Endothelial cell (in vitro differentiated cells): ENCODE measurements around the gene BCL2. TPM values are rescaled to one million over a fixed set of nuclear protein-coding genes. Genes with fewer than 3 reads are reported as not detected.

Experiments
- DNase-seq: peaks from one replicate; pipeline ENCODE4 v3.0.0; 2021; ENCODE audit warnings: low spot score
- H3K27ac Mint-ChIP-seq: one replicate; pipeline ENCODE4 v1.8.0; 2021; ENCODE audit warnings: mixed read lengths, inconsistent platforms; ENCODE audit not compliant: unreplicated experiment
- H3K27me3 Mint-ChIP-seq: one replicate; pipeline ENCODE4 v1.8.0; 2021; ENCODE audit warnings: mild to moderate bottlenecking, moderate library complexity, mixed read lengths, inconsistent platforms; ENCODE audit not compliant: unreplicated experiment
- H3K36me3 Mint-ChIP-seq: one replicate; pipeline ENCODE4 v1.8.0; 2021; ENCODE audit warnings: mild to moderate bottlenecking, low read depth, mixed read lengths, inconsistent platforms; ENCODE audit not compliant: unreplicated experiment
- H3K4me1 Mint-ChIP-seq: one replicate; pipeline ENCODE4 v1.8.0; 2021; ENCODE audit warnings: mild to moderate bottlenecking, mixed read lengths, inconsistent platforms; ENCODE audit not compliant: unreplicated experiment
- H3K4me3 Mint-ChIP-seq: one replicate; pipeline ENCODE4 v1.8.0; 2021; ENCODE audit warnings: mild to moderate bottlenecking, mixed read lengths, inconsistent platforms; ENCODE audit not compliant: unreplicated experiment
- H3K9me3 Mint-ChIP-seq: one replicate; pipeline ENCODE4 v1.8.0; 2021; ENCODE audit warnings: mixed read lengths, inconsistent platforms; ENCODE audit not compliant: unreplicated experiment
- total RNA-seq: library from RNA; stranded (reverse); fragmentation: NEBNext Ultra II Directional; extraction: Animal tissue kit (Norgen Biotek cat#: 25700); gene quantifications from one replicate; pipeline ENCODE4 v1.2.1, GENCODE V29; 2021; ENCODE audit not compliant: unreplicated experiment
- TF ChIP-seq, protein P1 (sequence below): fragments of 200-600 bp; sonication (generic); IDR thresholded peaks from one replicate; pipeline ENCODE4 v1.5.0; 2021; ENCODE audit warnings: antibody characterized with exemption; ENCODE audit not compliant: unreplicated experiment

The BCL2 gene
- total RNA-seq, 1 donor from 2014 or later = 9.2 TPM

DNA sequence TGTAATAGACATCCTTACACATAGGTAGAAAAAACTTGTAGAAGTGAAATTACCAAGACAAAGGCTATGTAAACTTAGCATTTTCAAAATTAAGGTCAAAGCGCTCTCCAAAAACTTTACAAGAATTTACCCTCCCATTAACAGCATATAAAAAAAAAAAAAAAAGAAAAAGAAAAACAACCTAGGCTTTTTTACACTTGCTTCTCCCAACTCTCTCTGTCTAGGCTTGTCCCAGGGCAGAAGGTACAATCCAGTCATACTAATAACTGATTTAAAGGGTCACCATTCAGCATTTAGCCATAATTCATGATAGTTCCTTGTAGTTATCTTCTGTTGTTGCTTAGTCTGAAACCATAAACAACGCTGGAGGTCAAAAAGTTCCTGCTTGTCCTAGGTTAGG is 130.5 kb downstream of the BCL2 start:
- Mint-ChIP-seq H3K27ac (no peak overlapping the region), H3K4me1 (peaks cover 6% of the 10 kb centered on the region), H3K9me3 (no peaks in the 10 kb centered on the region), H3K36me3 (no peaks in the 10 kb centered on the region), H3K4me3 (no peak overlapping the region), H3K27me3 (no peaks in the 10 kb centered on the region)
- DNase-seq = no peak
- TF ChIP-seq, protein P1, sequence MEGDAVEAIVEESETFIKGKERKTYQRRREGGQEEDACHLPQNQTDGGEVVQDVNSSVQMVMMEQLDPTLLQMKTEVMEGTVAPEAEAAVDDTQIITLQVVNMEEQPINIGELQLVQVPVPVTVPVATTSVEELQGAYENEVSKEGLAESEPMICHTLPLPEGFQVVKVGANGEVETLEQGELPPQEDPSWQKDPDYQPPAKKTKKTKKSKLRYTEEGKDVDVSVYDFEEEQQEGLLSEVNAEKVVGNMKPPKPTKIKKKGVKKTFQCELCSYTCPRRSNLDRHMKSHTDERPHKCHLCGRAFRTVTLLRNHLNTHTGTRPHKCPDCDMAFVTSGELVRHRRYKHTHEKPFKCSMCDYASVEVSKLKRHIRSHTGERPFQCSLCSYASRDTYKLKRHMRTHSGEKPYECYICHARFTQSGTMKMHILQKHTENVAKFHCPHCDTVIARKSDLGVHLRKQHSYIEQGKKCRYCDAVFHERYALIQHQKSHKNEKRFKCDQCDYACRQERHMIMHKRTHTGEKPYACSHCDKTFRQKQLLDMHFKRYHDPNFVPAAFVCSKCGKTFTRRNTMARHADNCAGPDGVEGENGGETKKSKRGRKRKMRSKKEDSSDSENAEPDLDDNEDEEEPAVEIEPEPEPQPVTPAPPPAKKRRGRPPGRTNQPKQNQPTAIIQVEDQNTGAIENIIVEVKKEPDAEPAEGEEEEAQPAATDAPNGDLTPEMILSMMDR = no peak

DNA sequence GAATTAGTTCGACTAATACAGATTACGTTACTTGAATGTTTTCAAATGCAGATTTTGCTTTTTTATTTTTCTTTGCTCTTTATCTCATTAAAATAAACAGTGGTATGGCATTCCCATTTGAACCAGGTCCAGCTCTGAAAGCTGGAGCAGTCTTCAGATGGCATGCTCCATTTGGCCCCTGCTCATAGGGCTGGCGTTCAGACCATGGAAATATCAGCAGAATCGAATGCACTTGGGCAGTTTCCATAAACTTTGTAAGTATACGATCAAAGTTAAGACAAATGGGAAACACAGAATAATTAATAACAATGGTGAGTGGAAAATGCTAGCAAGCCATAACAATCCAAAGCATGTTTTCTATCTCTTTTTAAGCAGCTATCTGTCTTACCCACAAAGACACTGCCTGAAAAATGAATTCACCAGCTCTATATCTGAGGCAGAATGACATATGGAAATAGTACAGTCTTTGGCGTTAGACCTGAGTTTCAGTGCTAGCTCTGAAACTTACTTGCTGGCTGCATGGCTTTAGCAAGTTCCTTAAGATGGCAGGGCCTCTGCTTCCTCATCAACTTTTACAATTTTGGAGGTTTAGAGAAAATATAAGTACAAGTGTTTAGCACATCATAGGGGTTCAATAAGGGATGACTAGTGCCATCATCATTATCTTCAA is 131.6 kb downstream of the BCL2 start:
- TF ChIP-seq, protein P1 = no peak
- H3K27me3 Mint-ChIP-seq = peaks cover 2% of the 10 kb centered on the region
- peaks cover 8% of the 10 kb centered on the region for H3K4me1 Mint-ChIP-seq
- H3K9me3 Mint-ChIP-seq = no peaks in the 10 kb centered on the region
- no peaks in the 10 kb centered on the region for H3K36me3 Mint-ChIP-seq
- H3K4me3 Mint-ChIP-seq = no peak overlapping the region
- no peak for DNase-seq
- no peak overlapping the region for H3K27ac Mint-ChIP-seq

DNA sequence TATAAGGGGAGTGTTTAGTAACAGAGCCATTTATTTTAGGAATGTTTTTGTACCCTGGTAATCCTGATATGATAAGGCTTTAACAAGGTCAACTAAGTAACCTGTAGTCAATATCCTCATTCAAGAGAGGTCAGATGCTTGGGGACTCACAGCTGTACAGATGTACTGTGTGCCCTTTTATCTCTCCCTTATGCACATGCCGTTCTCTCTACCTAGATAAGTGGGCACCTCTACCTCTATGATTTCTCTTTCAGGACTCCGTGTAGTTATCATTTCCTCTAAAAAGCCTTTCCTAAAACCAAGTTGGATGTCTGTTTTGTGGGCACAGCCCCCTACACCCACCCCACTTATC is 132.4 kb downstream of the BCL2 start:
- DNase-seq = no peak
- Mint-ChIP-seq H3K4me1 (peaks cover 13% of the 10 kb centered on the region), H3K27ac (no peak overlapping the region), H3K9me3 (no peaks in the 10 kb centered on the region), H3K27me3 (peaks cover 2% of the 10 kb centered on the region), H3K4me3 (no peak overlapping the region), H3K36me3 (no peaks in the 10 kb centered on the region)
- TF ChIP-seq, protein P1 = no peak

DNA sequence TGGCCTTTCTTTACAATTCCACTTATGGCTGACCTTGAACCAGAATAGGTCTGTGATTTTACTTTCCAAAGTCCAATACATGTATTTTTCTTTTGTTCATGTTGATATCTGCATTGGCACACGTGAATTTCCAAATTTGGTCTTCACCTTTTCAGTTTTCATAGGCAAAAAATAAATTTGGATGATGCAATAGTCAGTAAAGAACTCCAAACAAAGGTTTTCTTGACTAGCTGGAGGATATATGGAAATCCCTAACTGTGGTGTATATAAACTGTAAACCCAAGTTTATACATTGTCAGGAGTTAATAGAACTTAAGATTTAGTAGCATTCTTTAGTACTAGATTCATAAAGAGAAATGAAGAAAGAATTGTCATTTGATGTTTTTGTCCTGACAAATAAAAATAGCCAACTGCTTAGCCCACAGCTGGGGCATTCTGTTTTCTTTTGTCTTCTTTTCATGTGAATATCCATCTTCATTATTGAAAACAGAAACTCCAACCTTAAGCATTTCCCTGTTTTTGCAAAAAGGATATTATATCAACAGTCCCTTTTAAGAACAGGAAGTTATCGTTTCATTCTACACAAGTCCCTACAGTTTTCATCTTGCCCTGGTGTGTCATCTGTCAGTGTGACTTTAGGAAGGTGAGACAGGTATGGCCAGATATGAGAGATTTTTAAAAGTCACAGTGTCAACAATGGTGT is 132.9 kb downstream of the BCL2 start:
- H3K27me3 Mint-ChIP-seq = peaks cover 2% of the 10 kb centered on the region
- peaks cover 17% of the 10 kb centered on the region for H3K4me1 Mint-ChIP-seq
- H3K4me3 Mint-ChIP-seq = no peak overlapping the region
- no peak for DNase-seq
- no peak overlapping the region for H3K27ac Mint-ChIP-seq
- no peaks in the 10 kb centered on the region for H3K9me3 Mint-ChIP-seq
- TF ChIP-seq, protein P1 = no peak
- H3K36me3 Mint-ChIP-seq = no peaks in the 10 kb centered on the region

DNA sequence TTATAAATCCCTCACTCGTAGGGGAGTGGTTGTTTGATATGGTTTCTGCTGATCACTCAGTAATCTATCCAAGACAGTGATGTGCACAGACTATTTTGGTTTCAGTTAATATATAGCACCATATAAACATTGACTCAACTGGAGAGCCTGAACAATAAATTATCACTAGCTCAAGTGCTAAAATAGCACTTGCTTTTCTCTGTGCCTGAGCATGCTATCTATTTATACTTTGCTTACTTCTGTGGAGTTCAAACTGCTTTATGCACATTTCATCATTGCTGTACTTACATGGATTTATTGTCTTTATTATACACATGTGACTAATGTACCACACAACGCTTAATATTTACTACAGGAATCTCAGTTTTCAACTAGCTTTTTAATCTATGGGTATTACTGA is 133.6 kb downstream of the BCL2 start:
- Mint-ChIP-seq H3K4me3 (no peak overlapping the region), H3K27me3 (peaks cover 2% of the 10 kb centered on the region), H3K4me1 (peaks cover 18% of the 10 kb centered on the region), H3K27ac (no peak overlapping the region), H3K36me3 (no peaks in the 10 kb centered on the region), H3K9me3 (no peaks in the 10 kb centered on the region)
- no peak for DNase-seq
- TF ChIP-seq, protein P1 = no peak
